ENCODE data around the gene EVL.
"Not testable (repeated sequence)": the region's sequence is repeated elsewhere in the genome, so short reads cannot be mapped to it uniquely, and the experiment has no call there.

Gene EVL

GRCh38 chr14:100039903-100040302 lies 25.3 kb upstream of the EVL start:
- DNase-seq, result no peak

DNA sequence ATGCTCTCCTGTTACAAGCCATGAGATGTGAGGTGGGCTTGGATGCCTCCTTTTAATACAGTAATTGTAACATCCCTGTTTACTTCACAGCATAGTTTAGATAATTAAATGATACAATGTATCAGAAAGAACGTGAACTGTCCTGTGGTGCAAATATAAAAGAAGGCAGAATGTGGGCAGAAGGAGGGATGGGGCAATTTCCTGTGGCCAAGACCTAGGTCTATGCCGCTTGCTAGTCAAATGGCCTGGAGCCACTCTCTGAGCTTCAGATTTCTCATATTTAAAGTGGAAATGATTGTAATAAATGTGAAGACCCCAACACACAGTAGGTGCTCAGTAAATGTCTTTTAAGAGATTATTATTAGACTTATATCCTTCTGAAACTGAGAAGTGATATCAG lies 24.0 kb upstream of the EVL start:
- no peak for DNase-seq

- no peak for DNase-seq
Measured at GRCh38 chr14:100042286-100042685, 22.9 kb upstream of the EVL start.

DNA sequence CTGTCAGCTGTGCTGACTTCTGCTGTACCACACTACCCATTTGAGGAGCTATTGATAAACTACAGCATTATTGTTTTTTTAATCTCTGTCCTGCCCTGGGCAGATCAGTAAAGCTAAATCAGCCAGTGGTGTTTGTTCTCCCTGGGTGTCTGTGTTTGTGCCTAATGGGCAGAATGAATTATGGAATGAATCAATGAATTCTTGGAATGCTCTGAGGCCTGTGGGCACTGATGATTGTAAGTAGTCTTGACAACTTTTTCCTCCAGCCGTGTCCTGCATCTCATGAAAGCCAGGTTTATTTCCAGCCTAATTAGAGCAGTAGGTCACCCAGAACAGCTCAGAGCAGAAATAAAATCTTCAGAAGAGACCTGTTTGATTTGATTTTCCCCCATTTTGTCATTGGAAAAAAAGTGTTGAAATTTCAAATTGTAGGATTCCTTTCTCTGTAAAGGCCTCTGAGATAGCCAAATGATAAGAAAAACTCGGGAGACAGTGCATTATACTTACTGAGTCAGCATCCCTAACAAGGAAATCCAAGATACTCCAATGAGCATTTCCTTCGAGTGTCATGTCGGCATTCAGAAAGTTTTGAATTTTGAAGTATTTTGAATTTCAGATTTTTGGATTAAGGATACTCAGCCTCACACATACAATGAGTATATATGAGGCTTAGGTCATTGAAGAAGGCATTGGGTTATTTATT lies 19.4 kb upstream of the EVL start:
- no peak for DNase-seq

DNA sequence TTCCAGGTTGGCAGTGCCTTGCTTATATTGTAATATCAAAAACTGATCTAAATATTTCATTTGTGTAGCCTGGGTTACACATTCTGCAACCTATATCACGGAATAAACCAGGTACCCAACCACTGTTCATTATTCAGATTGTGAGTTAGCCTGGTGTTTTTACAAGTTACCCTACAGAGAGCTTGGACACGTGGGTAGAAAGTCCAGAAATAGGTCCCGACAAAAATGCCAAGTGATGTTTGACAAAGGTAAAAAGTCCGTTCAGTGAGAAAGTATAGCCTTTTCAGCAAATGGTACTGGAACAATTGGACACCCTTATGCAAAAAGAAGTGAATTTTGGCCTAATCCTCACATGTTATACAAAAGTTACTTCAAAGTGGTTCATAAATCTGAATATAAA lies 17.6 kb upstream of the EVL start:
- DNase-seq, result no peak

GRCh38 chr14:100048786-100049185 lies 16.4 kb upstream of the EVL start:
- no peak for DNase-seq

DNA sequence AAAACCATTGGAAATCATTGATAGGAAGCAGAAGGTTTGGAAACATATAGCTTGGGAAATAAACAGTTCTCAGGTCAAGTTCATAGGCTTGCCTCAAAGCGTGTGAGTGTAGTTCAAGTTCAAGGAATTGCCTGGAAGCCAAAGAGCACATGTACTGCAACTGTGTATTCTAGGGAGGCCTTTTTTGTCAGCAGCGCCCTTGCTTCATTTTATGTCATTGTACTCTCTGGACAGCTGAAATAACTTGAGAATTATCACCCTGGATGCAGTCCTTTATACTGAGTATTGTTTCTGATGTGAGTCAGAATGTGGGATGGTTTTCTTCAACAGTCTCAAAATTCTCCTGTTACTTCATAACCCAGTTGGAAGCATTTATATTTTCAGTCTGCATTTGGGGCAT lies 16.0 kb upstream of the EVL start:
- no peak for DNase-seq

DNA sequence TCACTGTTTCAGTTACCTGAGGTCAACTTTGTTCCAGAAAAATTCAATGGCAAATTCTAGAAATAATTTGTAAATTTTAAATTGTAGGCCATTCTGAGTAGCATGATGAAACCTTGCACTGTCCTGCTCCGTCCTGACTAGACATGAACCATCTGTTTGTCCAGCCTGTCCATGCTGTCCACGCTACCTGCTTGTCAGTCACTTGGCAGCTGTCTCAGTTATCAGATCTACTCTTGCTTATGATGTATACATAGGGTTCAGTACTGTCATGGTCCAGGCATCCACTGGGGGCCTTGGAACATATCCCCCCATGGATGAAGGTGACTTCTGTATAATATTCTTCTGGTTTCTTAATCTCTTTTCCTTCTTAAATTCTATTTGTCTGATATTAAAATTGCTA lies 14.1 kb upstream of the EVL start:
- DNase-seq, result no peak

DNA sequence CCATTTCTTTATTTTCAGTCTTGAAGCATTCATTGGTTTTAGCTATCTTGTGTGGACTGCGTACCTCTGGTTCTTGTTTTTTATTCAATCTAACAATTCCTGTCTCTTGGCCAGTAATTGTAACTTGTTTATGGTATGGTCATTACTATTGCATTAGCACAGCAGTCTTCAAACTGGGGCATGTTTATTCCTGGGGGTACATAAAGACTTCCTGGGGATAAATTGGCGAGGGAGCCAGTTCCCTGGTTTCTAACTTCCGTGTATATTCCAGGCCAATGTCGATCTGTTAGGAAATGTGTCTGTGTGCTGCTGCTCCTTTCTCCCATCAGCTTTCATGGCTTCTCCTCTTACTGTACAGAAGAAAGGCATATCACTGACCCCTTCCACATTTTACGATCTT lies 13.7 kb upstream of the EVL start:
- no peak for DNase-seq

- DNase-seq, result no peak
Measured at GRCh38 chr14:100052819-100053218, 12.4 kb upstream of the EVL start.

- no peak for DNase-seq
Measured at GRCh38 chr14:100054316-100055075, 10.7 kb upstream of the EVL start.

DNA sequence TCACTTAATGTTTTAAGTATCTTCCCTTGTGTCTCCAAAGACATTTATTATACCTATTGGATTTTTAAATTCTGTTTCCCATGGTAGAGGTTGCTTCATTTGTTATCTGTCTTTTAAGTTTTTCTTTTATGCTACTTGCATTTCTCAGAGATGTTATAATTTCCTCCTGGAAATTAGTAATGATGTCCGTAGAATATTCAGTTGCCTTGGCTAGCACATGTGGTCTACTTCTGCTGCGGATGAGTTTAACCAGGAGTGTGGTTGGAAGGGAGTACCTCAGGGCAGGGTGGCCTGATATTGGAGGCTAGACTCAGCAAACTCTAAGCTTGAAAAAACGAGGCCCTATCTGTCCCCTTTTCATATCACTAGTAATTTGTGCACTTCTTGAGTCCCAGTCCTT lies 8.8 kb upstream of the EVL start:
- DNase-seq, result no peak

- no peak for DNase-seq
Measured at GRCh38 chr14:100056964-100057795, 8.0 kb upstream of the EVL start.

DNA sequence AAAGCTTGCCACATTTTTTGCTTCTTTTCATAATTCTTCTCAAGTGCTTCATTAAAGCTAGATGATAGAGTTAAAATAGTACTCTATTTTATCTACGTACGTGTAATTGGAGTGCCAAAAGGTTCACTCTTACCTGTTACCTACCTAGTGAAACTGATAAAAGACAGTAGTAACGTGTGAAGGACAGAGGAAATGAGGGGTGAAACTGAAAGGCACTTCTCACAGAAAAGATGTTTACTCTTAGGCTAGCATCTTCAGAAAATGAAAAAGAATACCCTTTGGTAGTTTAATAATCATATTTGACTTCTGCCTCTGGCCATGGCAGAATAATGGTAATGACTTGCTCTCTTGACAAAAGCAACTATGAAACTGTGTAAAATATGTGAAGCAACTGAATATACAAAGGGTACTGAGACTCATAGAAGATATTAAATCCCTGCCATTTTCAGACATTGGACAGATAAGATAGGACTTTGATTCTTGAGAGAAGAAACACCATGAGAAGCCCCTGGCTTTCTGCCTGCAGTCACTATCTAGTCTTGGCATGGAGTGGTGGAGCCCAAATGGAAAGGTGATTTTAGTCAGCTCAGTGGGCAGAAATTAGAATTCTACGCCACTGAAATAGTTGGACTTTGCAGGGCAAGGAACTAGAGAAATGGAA lies 6.3 kb upstream of the EVL start:
- DNase-seq, result no peak

DNA sequence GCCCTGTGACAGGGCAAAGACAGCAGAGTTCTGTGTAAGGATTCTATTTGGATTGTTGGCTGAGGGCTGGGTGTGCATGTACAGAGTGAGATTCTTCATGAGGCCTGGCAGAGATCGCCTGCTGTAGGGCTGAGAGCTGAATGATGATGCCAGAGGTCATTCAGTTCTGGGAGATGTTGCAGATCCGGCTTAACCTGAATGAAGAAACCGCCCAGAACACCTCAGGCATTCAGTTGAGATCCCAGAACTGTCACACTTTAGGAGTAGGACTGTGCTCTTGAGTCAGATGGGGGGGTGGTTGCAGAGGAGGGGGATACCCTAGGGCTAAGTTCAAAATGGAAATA lies 5.8 kb upstream of the EVL start:
- DNase-seq, result no peak

DNA sequence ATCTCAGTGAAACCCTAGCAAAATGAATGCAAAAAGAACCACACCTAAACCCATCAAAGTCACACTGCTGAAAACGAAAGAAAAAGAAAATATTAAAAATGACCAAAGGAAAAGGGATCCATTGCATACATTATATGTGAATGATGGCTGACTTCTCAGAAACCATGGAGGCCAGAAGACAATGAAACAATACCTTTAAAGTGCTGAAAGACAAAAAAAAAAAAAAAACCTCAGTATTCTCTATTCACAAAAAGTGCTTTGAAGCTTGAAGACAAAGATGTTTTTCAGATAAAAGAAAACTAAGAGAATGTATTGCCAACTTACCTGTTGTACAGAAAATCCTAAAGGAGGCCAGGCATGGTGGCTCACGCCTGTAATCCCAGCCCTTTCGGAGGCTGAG lies 4.5 kb upstream of the EVL start:
- DNase-seq, result no peak

- DNase-seq, result no peak
Measured at GRCh38 chr14:100062590-100062989, 2.6 kb upstream of the EVL start.

- no peak for DNase-seq
Measured at GRCh38 chr14:100063314-100063941, 1.8 kb upstream of the EVL start.

DNA sequence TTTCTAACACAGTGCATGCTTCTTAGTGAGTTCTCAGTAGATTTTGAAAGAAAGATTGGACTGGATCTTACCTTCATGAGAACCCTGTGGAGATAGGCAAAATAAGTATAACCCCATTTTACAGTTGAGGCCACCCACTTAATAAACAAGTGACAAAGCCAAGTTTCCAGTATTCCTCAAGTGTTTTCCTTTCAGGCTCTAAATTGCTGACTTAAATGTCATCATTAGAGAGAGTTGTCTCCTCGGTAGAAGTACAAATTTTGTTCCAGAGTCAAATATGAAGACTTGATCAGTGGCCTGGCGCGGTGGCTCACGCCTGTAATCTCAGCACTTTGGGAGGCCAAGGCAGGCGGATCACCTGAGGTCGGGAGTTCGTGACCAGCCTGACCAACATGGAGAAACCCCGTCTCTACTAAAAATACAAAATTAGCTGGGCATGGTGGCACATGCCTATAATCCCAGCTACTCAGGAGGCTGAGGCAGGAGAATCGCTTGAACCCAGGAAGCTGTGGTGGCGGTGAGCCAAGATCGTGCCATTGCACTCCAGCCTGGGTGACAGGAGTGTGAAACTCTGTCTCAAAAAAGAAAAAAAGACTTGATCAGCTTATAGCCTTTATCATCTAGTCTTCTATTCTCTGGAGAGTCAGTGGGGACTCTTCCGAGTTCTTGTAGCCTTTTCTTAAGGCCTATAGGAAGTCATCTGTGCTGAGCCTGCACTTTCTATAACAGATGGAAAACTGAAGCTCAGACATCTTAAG lies 708 bp upstream of the EVL start:
- not testable (repeated sequence) for DNase-seq

- DNase-seq, result peak; percentile 64
Measured at GRCh38 chr14:100065942-100066574, 836 bp downstream of the EVL start.

DNA sequence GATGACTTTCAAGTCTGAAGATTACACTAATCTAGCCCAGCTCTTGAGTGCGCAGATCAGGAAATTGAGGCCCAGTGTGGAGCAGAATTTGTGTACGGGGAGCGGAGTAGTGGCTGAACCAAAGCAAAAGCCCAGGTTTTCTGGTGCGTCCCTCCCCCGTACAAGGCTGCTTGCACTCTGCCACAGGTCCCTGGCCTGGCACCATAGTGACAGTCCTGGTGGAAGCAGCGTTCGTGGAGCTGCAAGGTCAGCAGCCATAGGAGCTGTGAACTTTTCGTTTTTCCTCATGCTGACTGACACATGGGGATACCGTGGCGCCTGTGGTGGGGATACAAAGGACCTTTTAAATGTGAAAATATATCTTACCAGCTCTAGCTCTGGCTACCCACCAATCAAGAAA lies 1.7 kb downstream of the EVL start:
- DNase-seq, result no peak

DNA sequence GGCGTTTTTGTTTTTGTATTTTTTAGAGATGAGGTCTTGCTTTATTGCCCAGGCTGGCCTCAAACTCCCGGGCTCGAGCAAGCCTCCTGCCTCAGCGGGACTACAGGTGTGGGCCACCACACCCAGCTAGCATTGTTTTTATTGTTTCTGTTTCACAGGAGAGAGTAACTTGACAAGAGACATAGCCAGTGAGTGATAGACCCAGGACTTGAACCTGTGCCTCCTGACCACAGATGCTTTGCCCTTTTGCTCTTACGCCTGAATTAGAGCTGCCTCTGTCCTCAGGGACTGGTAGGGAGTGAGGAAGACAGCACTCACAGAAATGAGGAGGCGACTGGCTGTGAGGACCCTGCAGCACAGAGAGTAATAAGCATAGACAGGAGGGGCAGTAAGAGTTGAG lies 2.3 kb downstream of the EVL start:
- no peak for DNase-seq
